Prostate gland (tissue), 2 donors: ENCODE measurements around the gene CA9. TPM values are rescaled to one million over a fixed set of nuclear protein-coding genes. Genes with fewer than 3 reads are reported as not detected.

Experiments
- DNase-seq: peaks from one replicate; pipeline ENCODE4 v3.0.0-alpha.2; 2019; ENCODE audit warnings: low spot score
- H3K27ac ChIP-seq, 2 donors: fragments of 200-600 bp; sonication (generic); 2 replicates each; pipeline ENCODE4 v1.5.1; 2017 to 2019
- H3K27me3 ChIP-seq: fragments of 200-600 bp; sonication (generic); replicated peaks from 2 replicates; pipeline ENCODE4 v1.5.1; 2019; ENCODE audit not compliant: insufficient read depth
- H3K36me3 ChIP-seq, 2 donors: fragments of 200-600 bp; sonication (generic); 1 replicate in 1 of 2; 2 replicates in 1 of 2; pipeline versions ENCODE4 v1.5.1 to v1.8.1; 2017 to 2019
- H3K4me1 ChIP-seq: fragments of 200-600 bp; sonication (generic); replicated peaks from 2 replicates; pipeline ENCODE4 v1.5.1; 2019
- H3K4me3 ChIP-seq, 2 donors: fragments of 200-600 bp; sonication (generic); 2 replicates each; pipeline ENCODE4 v1.5.1; 2017 to 2019
- H3K9me3 ChIP-seq: fragments of 200-600 bp; sonication (generic); 2 replicates; pipeline ENCODE4 v1.5.1; 2017
- CTCF ChIP-seq, 4 experiments: fragments of 200-600 bp in 2 of 4; fragments of 450-650 bp in 2 of 4; sonication (generic) in 2 of 4; IDR thresholded peaks; 1 replicate in 3 of 4; 2 replicates in 1 of 4; pipeline ENCODE4 v1.5.1; 2016 to 2019; ENCODE audit warnings: antibody characterized with exemption in 4 of 4, mild to moderate bottlenecking in 2 of 4, moderate library complexity in 2 of 4
- POLR2A ChIP-seq: fragments of 450-650 bp; IDR thresholded peaks from one replicate; pipeline ENCODE4 v1.6.1; 2016; ENCODE audit warnings: antibody characterized with exemption, mild to moderate bottlenecking
- POLR2AphosphoS5 ChIP-seq: sonication (generic); formaldehyde crosslinking; IDR thresholded peaks from one replicate; pipeline ENCODE4 v1.6.1; 2017; ENCODE audit warnings: antibody characterized with exemption
- WGBS: methylation state at CpG from one replicate; pipeline ENCODE4 v1.1.5; 2018; 5-methylcytosine and 5-hydroxymethylcytosine counted together
- intact Hi-C: fragments of 100-400 bp; cut with DNase I; formaldehyde crosslinking; loops from one replicate; pipeline ENCODE4 v1.14.2; 2022
- total RNA-seq, 2 donors: library from RNA; depleted of rRNA; stranded (reverse); fragments of >200 nt; gene quantifications; one replicate each; pipeline ENCODE4 v1.1.0, GENCODE V29; 2016

CA9 gene
- total RNA-seq, 2 donors from 2014 or later, result not detected

DNA sequence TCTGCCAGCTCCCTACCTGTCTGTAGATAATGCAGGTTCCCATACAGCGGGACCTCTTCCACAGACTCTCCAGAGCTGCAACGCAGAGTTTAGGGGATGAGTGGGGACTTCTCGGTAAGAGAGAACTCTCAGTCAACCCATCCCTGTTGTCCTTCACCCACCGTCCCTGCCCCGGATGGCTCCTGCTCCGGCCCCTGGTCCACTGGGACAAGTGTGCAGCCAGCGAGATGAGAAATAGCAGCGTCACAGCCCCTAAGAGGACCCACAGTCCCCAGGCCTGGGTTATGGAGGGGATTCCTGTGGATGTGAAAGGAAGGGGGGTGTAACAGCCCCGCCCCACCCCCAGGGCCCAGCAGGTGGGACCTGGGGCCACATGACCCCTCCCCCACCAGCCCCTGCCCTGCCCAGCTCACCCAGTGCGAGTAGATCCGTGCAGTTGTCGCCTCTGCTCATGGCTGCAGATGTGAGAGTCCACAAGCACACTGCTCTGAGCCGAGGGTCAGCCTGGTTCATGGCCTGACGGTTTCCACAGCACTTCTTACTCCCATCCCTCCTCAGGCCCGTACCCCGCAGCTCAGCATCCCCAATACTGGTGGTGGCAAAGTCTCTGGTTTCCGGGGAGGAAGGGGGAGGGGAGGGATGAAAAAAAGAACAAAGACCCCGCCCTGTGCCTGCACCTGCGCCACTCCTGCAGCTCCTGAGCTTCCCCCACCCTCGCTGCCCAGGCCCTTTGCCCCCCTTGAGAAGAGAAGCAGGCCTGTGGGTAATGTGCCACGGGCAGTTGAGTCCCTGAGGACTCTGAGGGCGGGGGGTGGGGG is 23.2 kb upstream of the CA9 start, which contains the start of gene SIT1:
Gene SIT1, minus strand, starts transcription at position 591 of the 818 bp plus-strand sequence. Its CDS starts 78 bp downstream, at position 513.
- Histone ChIP-seq H3K27me3 (no peaks in the 10 kb centered on the region), H3K27ac (no peak within 1 kb of the TSS), H3K4me3 (no peak within 1 kb of the TSS), H3K4me1 (peaks cover 4% of the 10 kb centered on the region), H3K36me3 (no peaks in the 10 kb centered on the region), H3K9me3 (no peaks in the 10 kb centered on the region)
- DNase-seq, result no peak
- intact Hi-C loops, result no loop called here
- no peak for TF ChIP-seq CTCF (IDR thresholded peaks at IDR 0.05)
- no peak for TF ChIP-seq POLR2AphosphoS5
- TF ChIP-seq POLR2A, result no peak
- 74% methylated on average over 22 of the region's 22 CpGs for WGBS

GRCh38 chr9:35651956-35652828 is 21.5 kb upstream of the CA9 start:
- 80% methylated on average over 7 of the region's 7 CpGs for WGBS
- intact Hi-C loops, result no loop called here
- no peak for DNase-seq

DNA sequence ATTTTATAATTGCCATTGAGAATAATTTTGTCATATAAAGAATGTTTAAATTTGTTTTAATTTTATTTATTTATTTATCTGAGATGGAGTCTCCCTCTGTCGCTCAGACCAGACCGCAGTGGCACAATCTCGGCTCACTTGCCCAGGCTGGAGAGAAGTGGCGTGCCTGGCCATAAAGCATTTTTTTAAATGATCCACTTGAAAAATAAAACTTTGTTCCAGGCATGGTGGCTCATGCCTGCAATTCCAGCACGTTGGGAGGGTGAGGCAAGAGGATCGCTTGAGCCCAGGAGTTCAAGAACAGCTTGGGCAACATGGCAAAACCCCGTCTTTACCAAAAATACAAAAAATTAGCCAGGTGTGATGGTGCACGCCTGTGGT is 20.9 kb upstream of the CA9 start:
- intact Hi-C loops, result no loop called here
- 86% methylated on average over 8 of the region's 8 CpGs for WGBS
- H3K27me3 ChIP-seq, result no peaks in the 10 kb centered on the region

More at GRCh38 chr9:35651956-35652828, 21.5 kb upstream of the CA9 start:
- Histone ChIP-seq H3K9me3 (no peaks in the 10 kb centered on the region), H3K36me3 (no peaks in the 10 kb centered on the region), H3K4me1 (peaks cover 1% of the 10 kb centered on the region), H3K27ac (no peak overlapping the region), H3K27me3 (no peaks in the 10 kb centered on the region), H3K4me3 (no peak overlapping the region)
- no peak for TF ChIP-seq POLR2A
- TF ChIP-seq CTCF (IDR thresholded peaks at IDR 0.05), result no peak
- no peak for TF ChIP-seq POLR2AphosphoS5

DNA sequence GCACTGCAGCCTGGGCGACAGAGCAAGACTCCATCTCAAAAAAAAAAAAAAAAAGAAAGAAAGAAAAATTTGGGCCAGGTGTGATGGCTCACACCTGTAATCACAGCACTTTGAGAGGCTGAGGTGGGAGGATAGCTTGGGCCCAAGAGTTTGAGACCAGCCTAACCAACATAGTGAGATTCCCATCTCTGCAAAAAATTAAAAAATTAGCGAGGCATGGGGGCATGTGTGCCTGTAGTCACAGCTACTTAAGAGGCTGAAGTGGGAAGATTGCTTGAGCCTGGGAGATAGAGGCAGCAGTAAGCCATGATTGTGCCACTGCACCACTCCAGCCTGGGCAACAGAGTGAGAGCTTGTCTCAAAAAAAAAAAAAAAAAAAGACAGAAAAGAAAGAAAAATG is 20.1 kb upstream of the CA9 start:
- H3K36me3 ChIP-seq, result no peaks in the 10 kb centered on the region
- DNase-seq, result no peak
- intact Hi-C loops, result no loop called here

More for the DNA sequence above, 20.9 kb upstream of the CA9 start:
- no peak for DNase-seq
- H3K4me1 ChIP-seq, result no peaks in the 10 kb centered on the region
- H3K4me3 ChIP-seq, result no peak overlapping the region
- no peak overlapping the region for H3K27ac ChIP-seq
- no peaks in the 10 kb centered on the region for H3K36me3 ChIP-seq
- TF ChIP-seq CTCF (IDR thresholded peaks at IDR 0.05) (no peak), POLR2A (no peak), POLR2AphosphoS5 (no peak)
- no peaks in the 10 kb centered on the region for H3K9me3 ChIP-seq

More for the DNA sequence above, 20.1 kb upstream of the CA9 start:
- no peaks in the 10 kb centered on the region for H3K4me1 ChIP-seq
- no peaks in the 10 kb centered on the region for H3K27me3 ChIP-seq
- H3K9me3 ChIP-seq, result no peaks in the 10 kb centered on the region
- no peak overlapping the region for H3K27ac ChIP-seq
- TF ChIP-seq POLR2A, result no peak
- TF ChIP-seq POLR2AphosphoS5, result no peak
- TF ChIP-seq CTCF (IDR thresholded peaks at IDR 0.05), result no peak
- H3K4me3 ChIP-seq, result no peak overlapping the region
- 89% methylated on average over 2 of the region's 2 CpGs for WGBS
